Omental fat pad (tissue), 4 donors: Measurements from ENCODE around the gene ZNF592. TPM values are rescaled to one million over a fixed set of nuclear protein-coding genes. Genes with fewer than 3 reads are reported as not detected.
"Not testable (repeated sequence)": the region's sequence is repeated elsewhere in the genome, so short reads cannot be mapped to it uniquely, and the experiment has no call there.

ENCODE experiments used
- ATAC-seq: fragments of 150-250 bp; one replicate; pipeline ENCODE4 v1.9.1; 2016; ENCODE audit warnings: mild to moderate bottlenecking, moderate library complexity; ENCODE audit not compliant: low FRiP score
- DNase-seq: peaks from one replicate; pipeline ENCODE4 v3.0.0-alpha.2; 2019; ENCODE audit warnings: low spot score
- CTCF ChIP-seq, 3 donors: fragments of 450-650 bp; IDR thresholded peaks; one replicate each; pipeline ENCODE4 v1.5.1; 2016 to 2017; ENCODE audit warnings: antibody characterized with exemption in 3 of 3, mild to moderate bottlenecking in 3 of 3, moderate library complexity in 2 of 3
- total RNA-seq, 4 donors: library from RNA; depleted of rRNA; stranded (reverse); fragments of >200 nt; gene quantifications; one replicate each; pipeline ENCODE4 v1.1.0, GENCODE V29; 2016

The ZNF592 gene
- total RNA-seq, 4 donors from 2014 or later: 13.7 to 22.8 (median 20.0) TPM

GRCh38 chr15:84741121-84741520 is 7.3 kb upstream of the ZNF592 start:
- no peak for ATAC-seq
- TF ChIP-seq CTCF (IDR thresholded peaks at IDR 0.05): no peak
- DNase-seq: no peak

DNA sequence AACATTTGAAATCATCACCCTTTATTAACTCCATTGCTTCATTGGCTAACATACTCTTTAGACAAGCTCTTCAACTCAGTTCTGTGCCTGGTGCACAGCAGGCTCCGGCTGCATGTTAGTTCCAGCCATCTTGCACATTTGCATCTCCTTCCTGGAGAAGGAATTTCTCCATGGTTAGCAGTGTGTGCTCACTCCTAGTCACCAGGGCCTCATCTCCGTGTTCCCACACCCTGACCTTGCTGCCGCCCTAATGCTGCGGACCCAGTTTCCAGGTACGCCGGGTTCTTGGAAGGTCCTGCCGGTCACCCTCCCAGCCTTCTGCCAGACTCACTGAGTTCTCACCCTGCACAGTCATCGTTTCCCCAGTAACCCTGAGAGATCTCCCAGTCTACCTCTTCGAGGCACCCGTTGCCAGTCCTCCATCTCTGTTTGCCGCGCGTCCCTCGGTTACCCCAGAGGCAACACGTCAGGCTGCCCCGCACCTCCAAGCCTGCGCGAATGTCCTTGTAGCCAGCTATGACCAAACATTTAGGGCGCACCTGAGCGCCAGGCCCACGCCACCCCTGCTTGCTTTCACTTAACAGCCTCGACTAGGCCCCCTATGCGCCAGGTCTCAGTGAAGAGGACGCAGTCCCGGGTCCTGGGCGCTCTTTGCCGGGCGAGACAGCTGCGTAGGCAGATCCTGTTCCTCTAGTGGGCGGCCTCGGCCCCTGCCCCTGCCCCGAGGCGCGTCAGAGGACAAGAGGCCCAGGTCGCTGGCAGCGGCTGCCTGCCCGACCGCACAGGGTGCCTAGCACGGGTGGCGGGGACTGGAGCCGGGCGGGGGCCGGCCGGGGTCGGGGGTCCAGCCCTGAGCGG is 747 bp upstream of the ZNF592 start:
- DNase-seq: peak; percentile 45
- ATAC-seq: peak; percentile 65
- TF ChIP-seq CTCF (IDR thresholded peaks at IDR 0.05): no peak

DNA sequence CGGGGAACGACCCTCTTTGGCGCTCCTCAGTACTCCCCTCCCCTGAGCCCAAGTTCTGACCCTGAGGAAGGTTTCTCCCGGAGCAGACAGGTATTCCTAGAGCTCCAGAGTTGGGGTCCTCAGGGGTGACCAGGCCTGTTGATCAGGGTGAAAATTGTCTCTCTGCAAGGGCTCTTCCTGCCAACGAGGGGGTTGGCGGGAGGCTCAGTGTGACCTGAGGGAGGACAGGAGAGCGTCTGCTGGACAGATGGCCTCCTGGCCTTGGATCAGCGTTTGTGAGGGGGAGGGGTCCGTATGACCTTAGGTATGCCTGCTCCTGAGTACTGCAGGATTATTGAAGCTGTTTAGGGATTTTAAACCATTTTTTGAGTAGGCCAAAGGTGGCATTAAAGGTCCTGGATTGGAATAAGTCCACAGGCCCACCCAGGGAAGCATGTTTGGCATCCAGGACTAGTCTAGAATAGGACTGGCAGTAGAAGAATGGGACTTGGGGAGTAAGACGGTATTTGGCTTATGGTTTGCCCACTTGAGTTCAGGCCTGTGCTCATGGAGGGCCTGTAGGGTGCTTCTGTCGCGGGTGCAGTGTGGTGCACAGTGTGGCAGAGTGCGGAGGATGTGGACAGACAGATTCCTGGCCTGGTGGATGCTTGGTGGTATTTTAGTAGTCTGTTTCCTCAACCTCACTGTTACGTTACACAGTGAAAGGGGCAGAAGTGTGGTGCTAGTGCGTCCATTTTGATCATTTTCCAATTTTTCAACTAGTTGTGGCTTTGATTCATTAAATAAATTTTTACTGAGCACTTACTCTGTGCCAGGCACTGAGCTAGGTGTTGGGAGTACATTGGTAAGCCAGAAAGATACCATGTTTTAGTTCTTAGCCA is 959 bp downstream of the ZNF592 start:
- no peak for DNase-seq
- TF ChIP-seq CTCF (IDR thresholded peaks at IDR 0.05): no peak
- ATAC-seq: no peak

GRCh38 chr15:84750583-84751092 is 2.2 kb downstream of the ZNF592 start:
- ATAC-seq: no peak
- no peak for TF ChIP-seq CTCF (IDR thresholded peaks at IDR 0.05)

GRCh38 chr15:84751721-84752120 is 3.3 kb downstream of the ZNF592 start:
- DNase-seq, ATAC-seq: not testable (repeated sequence)

More at GRCh38 chr15:84750583-84751092, 2.2 kb downstream of the ZNF592 start:
- no peak for DNase-seq

DNA sequence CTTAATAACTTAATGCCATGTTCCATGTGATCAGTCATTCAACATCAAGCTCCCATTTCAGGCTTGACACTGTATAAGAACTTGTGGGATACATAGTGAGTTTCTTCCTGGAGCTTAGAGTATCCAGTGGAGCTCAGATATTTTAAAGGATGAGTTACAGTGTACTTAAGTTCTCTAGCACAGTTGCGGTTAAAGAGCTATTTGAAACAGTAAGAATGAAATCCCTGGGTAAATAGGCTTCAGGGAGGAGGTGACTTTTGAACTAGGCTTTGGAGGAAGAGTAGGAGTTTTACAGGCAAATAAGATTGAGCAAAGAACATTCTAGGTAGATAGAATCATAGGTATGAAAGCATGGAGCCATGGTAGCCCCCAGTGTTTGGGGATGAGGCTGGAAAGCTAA is 3.8 kb downstream of the ZNF592 start:
- no peak for ATAC-seq
- TF ChIP-seq CTCF (IDR thresholded peaks at IDR 0.05): no peak
- DNase-seq: no peak

GRCh38 chr15:84752700-84753099 is 4.3 kb downstream of the ZNF592 start:
- DNase-seq (no peak), ATAC-seq (no peak)
- TF ChIP-seq CTCF (IDR thresholded peaks at IDR 0.05): no peak

GRCh38 chr15:84754889-84755288 is 6.5 kb downstream of the ZNF592 start:
- not testable (repeated sequence) for DNase-seq, ATAC-seq
